GM21390 (cell line): ENCODE results near the gene EGFL8.

Source experiments
- ATAC-seq: cut with Tn5 transposase; IDR thresholded peaks from one replicate; pipeline ENCODE4 v1.9.1; 2021; ENCODE audit not compliant: unreplicated experiment

EGFL8 gene

GRCh38 chr6:32167154-32167760 lies 2.9 kb downstream of the EGFL8 start:
- ATAC-seq: no peak

- ATAC-seq: no peak
Observed at GRCh38 chr6:32167761-32168262, 3.4 kb downstream of the EGFL8 start.

GRCh38 chr6:32168350-32168749 lies 4.0 kb downstream of the EGFL8 start:
- ATAC-seq: no peak

- no peak for ATAC-seq
Observed at GRCh38 chr6:32168807-32169591, 4.6 kb downstream of the EGFL8 start.

GRCh38 chr6:32170294-32170693 lies 5.9 kb downstream of the EGFL8 start:
- ATAC-seq: no peak

GRCh38 chr6:32171234-32171633 lies 6.8 kb downstream of the EGFL8 start:
- ATAC-seq: no peak

- no peak for ATAC-seq
Observed at GRCh38 chr6:32173051-32173727, 8.8 kb downstream of the EGFL8 start.

- ATAC-seq: no peak
Observed at GRCh38 chr6:32174416-32174815, 10.0 kb downstream of the EGFL8 start.

- ATAC-seq: no peak
Observed at GRCh38 chr6:32175322-32175710, 10.9 kb downstream of the EGFL8 start.

GRCh38 chr6:32175711-32176475 lies 11.5 kb downstream of the EGFL8 start, which contains the start of gene AGPAT1:
TSS of gene AGPAT1 (minus strand) at chr6:32176084. CDS start at chr6:32171496, 4,588 bp downstream.
- peak; percentile 40 for ATAC-seq

GRCh38 chr6:32176476-32177182 lies 12.2 kb downstream of the EGFL8 start:
- ATAC-seq: no peak

- peak; percentile 4 for ATAC-seq
Observed at GRCh38 chr6:32177183-32177787, 12.9 kb downstream of the EGFL8 start.

GRCh38 chr6:32177788-32178546 lies 13.6 kb downstream of the EGFL8 start, which contains the start of gene RNF5:
TSS of gene RNF5 (plus strand) at chr6:32178405. CDS start at chr6:32178512, 107 bp downstream.
- ATAC-seq: peak; percentile 74

- no peak for ATAC-seq
Observed at GRCh38 chr6:32178547-32179440, 14.4 kb downstream of the EGFL8 start.

- no peak for ATAC-seq
Observed at GRCh38 chr6:32179766-32180405, 15.5 kb downstream of the EGFL8 start.

- ATAC-seq: no peak
Observed at GRCh38 chr6:32181148-32181702, 16.8 kb downstream of the EGFL8 start.

GRCh38 chr6:32181915-32182529 lies 17.6 kb downstream of the EGFL8 start:
- no peak for ATAC-seq
